Activated effector memory CD4-positive, alpha-beta T cell treated with anti-CD3 and anti-CD28 coated beads, Interleukin-2, amount 50 U/mL, for 16 hours (primary cell): Measurements from ENCODE around the gene SCUBE3.

Experiments
- DNase-seq: peaks from one replicate; pipeline ENCODE4 v3.0.0-alpha.2; 2020

The SCUBE3 gene

DNA sequence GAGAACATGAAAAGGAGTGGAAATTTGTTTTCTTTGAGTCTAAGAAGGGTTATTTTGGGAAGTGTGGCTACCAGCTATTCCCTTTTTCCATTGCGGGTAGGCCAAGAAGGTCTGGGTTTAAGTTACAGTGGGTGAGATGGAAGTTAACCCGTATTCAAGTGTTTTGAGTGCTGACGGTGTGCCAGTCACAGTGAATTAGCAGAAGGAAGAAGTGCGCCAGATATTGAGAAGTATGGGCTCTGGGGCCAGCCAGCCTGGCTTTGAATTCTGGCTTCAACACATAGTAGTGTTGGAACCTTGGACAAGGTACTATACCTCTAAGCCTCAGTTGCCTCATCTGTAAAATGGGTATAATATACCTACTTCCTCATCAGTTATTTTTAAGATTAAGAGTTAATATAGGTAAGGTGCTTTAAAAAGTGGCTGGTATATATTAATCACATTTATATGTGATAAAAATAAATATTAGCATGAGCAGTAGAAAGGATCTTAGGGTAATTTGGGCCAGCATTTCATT is 62.0 kb downstream of the SCUBE3 start:
- DNase-seq = peak; percentile 14

- peak; percentile 43 for DNase-seq
These were observed 65.0 kb downstream of the SCUBE3 start for GRCh38 chr6:35278708-35279107.

DNA sequence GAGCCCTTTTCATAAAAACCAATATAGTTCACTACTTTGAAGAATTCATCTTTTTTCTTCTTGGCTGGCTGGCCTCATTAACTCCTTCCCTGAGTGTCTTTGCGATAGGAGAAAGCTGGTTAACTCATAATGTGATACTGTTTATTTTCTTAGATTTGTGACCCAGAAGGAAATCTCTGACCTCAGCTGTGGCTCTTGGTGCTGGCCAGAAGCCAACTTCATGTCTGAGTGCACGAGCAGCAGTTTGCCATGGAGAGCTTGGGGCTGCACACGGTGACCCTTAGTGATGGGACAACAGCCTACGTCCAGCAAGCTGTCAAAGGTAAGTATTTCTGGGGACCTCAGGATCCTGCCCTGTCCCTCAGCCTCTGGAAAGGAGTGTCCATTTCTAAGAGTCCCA is 67.1 kb downstream of the SCUBE3 start:
- no peak for DNase-seq

- no peak for DNase-seq
These were observed 68.7 kb downstream of the SCUBE3 start for GRCh38 chr6:35282472-35282871.

DNA sequence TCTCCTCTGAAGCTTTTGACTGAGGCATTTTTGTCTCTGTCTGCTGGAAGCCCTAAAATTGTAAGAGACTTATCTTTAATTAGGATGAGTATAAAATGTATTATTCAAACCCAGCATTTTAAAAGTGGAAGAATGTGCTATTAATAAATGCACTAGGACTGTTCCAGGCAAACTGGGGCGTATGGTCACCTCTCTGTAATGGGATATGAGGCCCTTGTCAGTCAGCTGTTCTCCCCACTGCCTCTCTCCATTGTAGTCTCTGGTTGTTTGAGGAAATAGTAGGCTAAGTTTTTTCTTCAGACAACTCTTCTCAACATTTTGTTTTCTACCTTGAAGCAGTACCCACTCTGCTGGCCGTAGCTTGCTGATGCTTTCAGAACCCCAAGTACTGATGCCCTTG is 69.6 kb downstream of the SCUBE3 start:
- DNase-seq = no peak

- DNase-seq = no peak
These were observed 74.1 kb downstream of the SCUBE3 start for GRCh38 chr6:35287671-35288396.

DNA sequence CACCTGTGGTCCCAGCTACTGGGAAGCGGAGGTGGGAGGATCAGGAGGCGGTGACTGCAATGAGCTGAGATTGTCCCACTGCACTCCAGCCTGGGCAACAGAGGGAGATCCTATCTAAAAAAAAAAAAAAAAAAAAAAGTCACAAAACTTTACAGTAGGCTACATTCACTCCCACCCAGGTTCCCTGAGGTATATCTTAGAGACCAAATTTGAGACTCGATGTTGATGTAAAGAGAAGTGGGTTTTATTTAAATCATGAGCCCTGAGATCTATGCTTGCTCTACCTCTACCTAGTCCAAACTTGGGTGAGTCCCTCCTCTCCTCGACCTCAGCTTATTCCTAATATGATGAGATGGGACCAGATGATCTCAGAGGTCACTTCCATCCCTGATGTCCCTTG is 75.1 kb downstream of the SCUBE3 start:
- no peak for DNase-seq

DNA sequence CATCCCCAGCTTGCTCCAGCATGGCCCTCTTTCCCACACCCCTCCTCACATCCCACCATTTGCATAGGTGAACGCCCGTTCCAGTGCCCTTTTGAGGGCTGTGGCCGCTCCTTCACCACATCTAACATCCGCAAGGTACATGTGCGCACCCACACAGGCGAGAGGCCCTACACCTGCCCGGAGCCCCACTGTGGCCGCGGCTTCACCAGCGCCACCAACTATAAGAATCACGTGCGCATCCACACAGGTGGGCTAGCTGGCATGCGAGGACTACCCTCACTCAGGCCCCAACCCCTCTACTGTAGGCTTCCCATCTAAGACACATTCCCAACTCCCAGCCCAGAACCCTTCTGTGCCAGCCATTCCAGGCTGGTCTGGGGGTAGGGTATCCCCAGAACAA is 77.7 kb downstream of the SCUBE3 start:
- no peak for DNase-seq

GRCh38 chr6:35292494-35292893 is 78.7 kb downstream of the SCUBE3 start:
- DNase-seq = no peak

GRCh38 chr6:35293681-35294080 is 79.9 kb downstream of the SCUBE3 start:
- DNase-seq = no peak

DNA sequence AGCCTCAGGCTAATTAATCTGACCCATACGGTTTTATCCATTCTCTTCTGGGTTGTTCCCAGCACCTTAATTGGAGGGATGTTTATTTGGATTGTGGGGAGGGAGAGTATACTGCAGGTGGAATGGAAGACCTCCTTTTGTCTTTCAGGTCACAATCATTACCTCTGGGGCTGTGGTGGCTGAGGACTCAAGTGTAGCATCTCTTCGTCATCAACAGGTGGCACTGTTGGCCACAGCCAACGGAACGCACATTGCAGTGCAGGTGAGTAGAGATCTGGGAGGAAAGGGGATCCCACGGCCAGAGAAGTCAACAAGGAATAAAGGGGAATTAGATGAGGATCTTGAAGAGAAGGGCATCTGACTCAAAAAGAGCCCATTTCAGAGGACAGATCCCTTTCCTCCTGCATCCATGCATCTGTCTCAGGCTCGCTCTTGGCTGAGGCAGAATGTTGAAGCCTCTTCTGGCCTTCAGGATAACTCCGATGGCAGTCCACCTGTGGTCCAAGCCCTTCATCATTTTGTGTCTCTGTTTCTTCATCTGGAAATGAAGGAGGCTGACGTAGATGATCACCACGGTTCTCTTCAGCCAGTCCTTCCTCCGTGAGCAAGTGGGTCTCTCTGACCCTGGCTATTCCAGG is 80.7 kb downstream of the SCUBE3 start:
- peak; percentile 80 for DNase-seq

DNA sequence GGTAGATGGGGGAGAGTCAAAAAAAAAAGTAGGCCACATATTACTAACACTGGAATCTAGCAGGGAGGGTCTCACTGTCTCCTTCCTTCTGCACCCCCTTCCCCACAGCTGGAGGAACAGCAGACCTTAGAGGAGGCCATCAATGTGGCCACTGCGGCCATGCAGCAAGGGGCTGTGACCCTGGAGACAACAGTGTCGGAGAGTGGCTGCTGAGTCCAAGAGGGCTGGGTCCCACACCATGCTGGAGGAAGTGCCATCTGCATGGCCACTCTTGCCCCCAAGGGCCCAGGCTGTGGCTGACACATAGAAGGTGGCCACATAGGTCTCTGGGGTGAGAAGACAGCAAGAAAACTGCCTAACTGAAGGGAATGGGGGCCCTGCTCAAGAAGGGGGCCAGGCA is 81.3 kb downstream of the SCUBE3 start:
- no peak for DNase-seq

- no peak for DNase-seq
These were observed 82.0 kb downstream of the SCUBE3 start for GRCh38 chr6:35295521-35296315.

GRCh38 chr6:35296931-35297600 is 83.3 kb downstream of the SCUBE3 start:
- no peak for DNase-seq

- DNase-seq = peak; percentile 95
These were observed 84.1 kb downstream of the SCUBE3 start, which contains the start of gene DEF6 for GRCh38 chr6:35297601-35298481. TSS of gene DEF6 (plus strand) at chr6:35297818. CDS start at chr6:35297857, 39 bp downstream.

GRCh38 chr6:35298625-35299140 is 84.9 kb downstream of the SCUBE3 start:
- DNase-seq = no peak

DNA sequence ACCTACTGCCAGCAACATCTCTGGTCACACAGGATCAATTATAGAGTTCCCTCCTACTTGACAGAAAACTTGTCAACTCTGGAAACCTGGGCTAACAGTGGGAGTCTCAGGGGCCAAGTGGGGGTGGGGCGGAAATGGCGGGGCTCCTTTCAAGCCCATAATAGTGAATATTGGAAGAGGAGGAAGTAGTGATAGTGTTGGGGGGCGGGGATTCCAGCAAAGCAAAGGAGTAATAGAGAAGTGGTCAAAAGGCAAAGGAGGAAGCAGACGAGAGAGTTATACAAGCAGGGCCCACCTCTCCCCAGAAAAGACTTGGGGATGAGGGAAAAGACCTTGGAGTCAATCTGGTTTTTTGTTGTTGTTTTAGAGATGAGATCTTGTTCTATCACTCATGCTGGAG is 85.9 kb downstream of the SCUBE3 start:
- peak; percentile 70 for DNase-seq

DNA sequence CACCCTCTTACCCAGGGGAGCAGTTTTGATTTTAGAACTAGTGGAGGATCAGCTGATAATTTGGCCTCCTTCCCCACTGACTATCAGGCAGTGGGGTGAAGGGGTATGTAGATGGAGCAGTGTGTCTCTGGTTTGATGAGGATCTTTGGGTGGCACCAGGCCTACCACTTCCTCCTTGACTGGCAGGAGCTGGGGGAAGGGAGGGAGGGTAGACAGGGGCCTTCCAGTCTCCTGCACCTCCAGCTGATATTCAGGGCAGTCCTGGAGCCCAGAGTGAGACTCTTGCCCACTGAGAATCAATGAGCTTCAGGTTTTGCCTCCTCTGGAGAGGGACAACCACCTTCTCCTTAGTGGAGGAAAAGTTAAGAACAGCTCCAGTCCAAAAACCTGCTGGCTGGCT is 87.1 kb downstream of the SCUBE3 start:
- peak; percentile 78 for DNase-seq
